ENCODE measurements around the gene PMPCB. TPM values are rescaled to one million over a fixed set of nuclear protein-coding genes. Genes with fewer than 3 reads are reported as not detected.

Gene PMPCB
- total RNA-seq, 4 donors from 2014 or later = 50.4 to 70.1 (median 60.9) TPM

DNA sequence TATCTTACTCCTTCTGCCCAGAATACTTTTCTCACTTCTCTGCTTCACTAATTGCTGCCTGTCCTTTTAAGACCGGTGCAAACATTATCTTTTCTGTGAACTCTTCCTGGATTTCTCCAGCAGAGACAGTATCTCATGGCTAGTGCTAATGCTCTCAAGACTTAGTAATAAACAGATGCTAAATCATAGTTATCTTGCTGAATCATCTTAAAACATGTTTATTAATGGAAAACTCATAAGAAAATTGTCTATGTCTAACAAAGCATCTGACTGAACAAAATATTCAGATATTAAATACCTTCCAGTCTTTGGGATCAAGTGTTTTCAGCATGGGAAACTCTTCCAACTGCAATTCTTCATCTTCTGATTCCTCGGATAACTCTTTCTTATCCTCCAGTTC is 44.2 kb downstream of the PMPCB start:
- no peak for TF ChIP-seq CTCF (IDR thresholded peaks at IDR 0.05; ENCODE audit: low read depth)

- TF ChIP-seq CTCF (IDR thresholded peaks at IDR 0.05; ENCODE audit: low read depth) = no peak
These were observed 46.1 kb downstream of the PMPCB start for GRCh38 chr7:103343332-103343731.

- no peak for TF ChIP-seq CTCF (IDR thresholded peaks at IDR 0.05; ENCODE audit: low read depth)
These were observed 46.7 kb downstream of the PMPCB start for GRCh38 chr7:103343758-103344452.

DNA sequence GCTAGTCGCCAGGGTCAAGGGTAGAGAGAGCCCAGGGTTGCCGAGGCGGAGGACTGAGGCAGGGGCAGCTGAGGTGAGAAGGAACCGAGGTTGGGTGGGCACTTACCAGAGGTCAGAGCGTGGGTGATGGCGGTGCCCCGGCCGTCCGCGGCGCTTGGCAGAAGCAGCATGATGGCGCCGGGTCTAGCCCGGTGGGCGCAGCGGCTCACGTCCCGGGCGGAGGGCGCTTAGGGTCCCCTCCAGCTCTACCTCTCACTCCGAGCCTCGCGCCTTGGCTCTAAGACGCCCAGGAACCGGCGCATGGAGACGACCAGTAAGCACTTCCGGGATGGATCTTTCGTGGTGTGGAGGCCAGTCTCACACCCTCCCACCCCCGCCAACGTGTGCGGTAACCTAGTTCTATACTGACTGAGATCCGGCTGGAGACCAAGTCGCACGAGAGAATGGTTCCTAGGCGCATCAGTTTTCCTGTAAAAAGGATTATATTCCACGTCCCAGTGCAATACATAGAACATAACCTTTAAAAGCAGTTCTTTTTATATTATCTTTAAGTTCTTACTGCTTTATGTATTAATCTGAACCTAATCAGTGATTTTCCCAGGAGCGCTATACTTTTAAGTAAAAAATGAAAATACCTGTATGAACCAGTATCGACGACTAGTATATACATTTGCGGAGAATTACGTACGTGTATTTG is 47.4 kb downstream of the PMPCB start, which contains the start of gene DNAJC2:
Gene DNAJC2 (minus strand): TSS at position 315 of the 697 bp plus-strand sequence. CDS start 145 bp downstream, at position 170.
- no peak for TF ChIP-seq CTCF (IDR thresholded peaks at IDR 0.05; ENCODE audit: low read depth)

- no peak for TF ChIP-seq CTCF (IDR thresholded peaks at IDR 0.05; ENCODE audit: low read depth)
These were observed 49.2 kb downstream of the PMPCB start for GRCh38 chr7:103346396-103346795.

DNA sequence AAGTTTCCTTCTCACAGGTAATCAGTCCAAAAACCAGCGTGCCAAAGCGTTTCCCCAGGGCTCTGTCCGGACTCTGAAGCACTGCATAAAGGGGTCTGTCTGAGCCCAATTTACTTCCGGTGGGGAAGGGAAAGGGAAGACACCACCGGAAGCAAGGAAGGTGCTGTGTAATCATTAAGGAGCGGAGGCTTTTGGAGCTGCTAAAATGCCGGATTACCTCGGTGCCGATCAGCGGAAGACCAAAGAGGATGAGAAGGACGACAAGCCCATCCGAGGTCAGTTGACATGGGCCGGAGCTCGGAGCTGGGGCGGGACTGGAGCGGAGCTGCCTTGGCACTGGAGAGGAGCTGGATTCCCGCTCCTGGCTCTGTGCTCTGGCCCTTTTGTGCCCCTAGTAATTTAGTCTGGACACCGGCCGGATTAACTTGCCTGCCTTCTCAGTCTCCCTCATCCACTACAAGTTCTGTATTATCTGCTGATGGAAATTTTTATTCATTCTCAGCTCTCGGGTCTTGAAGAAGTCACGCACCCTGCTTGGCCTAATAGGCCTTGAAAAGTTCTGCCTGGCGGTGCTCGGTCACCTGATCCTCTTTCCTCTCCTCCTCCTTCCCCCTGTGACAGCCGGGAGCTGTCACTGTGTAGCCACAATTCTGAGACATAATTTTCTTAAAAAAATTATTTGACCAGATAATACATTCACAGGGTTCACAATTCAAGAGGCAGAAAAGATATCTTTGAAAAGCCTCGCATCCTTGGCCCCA is 50.5 kb downstream of the PMPCB start, which contains the start of gene PSMC2:
Gene PSMC2 (plus strand): TSS at position 137 of the 761 bp plus-strand sequence. CDS start 69 bp downstream, at position 206.
- no peak for TF ChIP-seq CTCF (IDR thresholded peaks at IDR 0.05; ENCODE audit: low read depth)

DNA sequence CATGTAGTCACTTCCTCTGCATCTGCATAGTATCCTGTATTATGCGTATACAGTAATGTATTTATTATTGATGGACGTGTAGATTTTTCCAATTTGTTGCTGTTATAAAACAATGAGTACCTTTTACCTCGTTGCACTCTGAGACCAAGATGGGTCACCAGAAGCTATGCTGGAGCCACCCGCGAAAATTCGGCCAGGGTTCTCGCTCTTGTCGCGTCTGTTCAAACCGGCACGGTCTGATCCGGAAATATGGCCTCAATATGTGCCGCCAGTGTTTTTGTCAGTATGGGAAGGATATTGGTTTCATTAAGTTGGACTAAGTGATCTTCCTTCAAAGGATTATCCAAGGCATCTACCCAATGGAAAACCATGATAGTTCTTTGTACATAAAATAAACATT is 51.2 kb downstream of the PMPCB start:
- no peak for TF ChIP-seq CTCF (IDR thresholded peaks at IDR 0.05; ENCODE audit: low read depth)

All from subcutaneous adipose tissue (tissue), 4 donors.